HepG2 (cell line): ENCODE data around the gene RNH1. TPM values are rescaled to one million over a fixed set of nuclear protein-coding genes. Genes with fewer than 3 reads are reported as not detected.
A peak's percentile ranks its signal among the peaks of the same experiment; 100 is the strongest.
"Not testable (repeated sequence)": the region's sequence is repeated elsewhere in the genome, so short reads cannot be mapped to it uniquely, and the experiment has no call there.

ENCODE experiments used
- ATAC-seq: fragments of 200-7000 bp; cut with Tn5 transposase; 3 replicates; pipeline ENCODE4 v1.9.1; 2020; ENCODE audit warnings: mild to moderate bottlenecking, moderate library complexity
- BruUV-seq: library from RNA; stranded (reverse); fragments of 400-500 nt; replicated peaks from 2 replicates; lab custom pipeline; 2021; lab: Mats Ljungman, UMichigan
- CTCF ChIA-PET: fragments of 300-600 bp; formaldehyde crosslinking; extraction: SDS; loops from one replicate; lab custom pipeline; 2021; ENCODE audit warnings: low total read pairs, inconsistent platforms, low intra/inter-chr PET ratio; lab: Yijun Ruan, JAX
- POLR2A ChIA-PET: fragments of 350-600 bp; sonication (Branson Sonifier 250); formaldehyde crosslinking; loops from one replicate; lab custom pipeline; 2020; ENCODE audit warnings: antibody characterized with exemption, inconsistent platforms; lab: Yijun Ruan, JAX
- DNase-seq: peaks from one replicate; pipeline ENCODE4 v3.0.0-alpha.2; 2015; ENCODE audit warnings: low spot score
- FAIRE-seq: peaks from 3 replicates; lab custom pipeline; 2011; peaks lifted over from hg19 to GRCh38; lab: Jason Lieb, UNC
- H2AFZ ChIP-seq: one replicate; pipeline ENCODE4 v1.6.1; 2011; ENCODE audit warnings: low read length, inconsistent platforms
- H3K27ac ChIP-seq: fragments of 300-600 bp; 3 replicates; pipeline ENCODE4 v1.8.0; 2011; ENCODE audit warnings: mixed run types, mild to moderate bottlenecking, mixed read lengths, low read length, inconsistent platforms; ENCODE audit not compliant: insufficient read depth; ENCODE audit errors: extremely low read length
- H3K27me3 ChIP-seq, 2 experiments: fragments of 200-600 bp in 1 of 2; 2 replicates in 1 of 2; 3 replicates in 1 of 2; pipeline versions ENCODE4 v1.6.0 to v1.8.0; 2011; ENCODE audit warnings: low read length in 2 of 2, mild to moderate bottlenecking in 2 of 2, moderate library complexity in 2 of 2, inconsistent platforms in 1 of 2; ENCODE audit not compliant: insufficient read depth in 2 of 2, control insufficient read depth in 1 of 2
- H3K36me3 ChIP-seq, 2 experiments: fragments of 200-600 bp in 1 of 2; replicated peaks in 1 of 2; 2 replicates in 1 of 2; 3 replicates in 1 of 2; pipeline versions ENCODE4 v1.5.1 to v1.8.0; 2011; ENCODE audit warnings: low read length in 2 of 2, inconsistent platforms in 1 of 2; ENCODE audit not compliant: insufficient read depth in 2 of 2, control insufficient read depth in 1 of 2
- H3K4me1 ChIP-seq: 2 replicates; pipeline ENCODE4 v1.5.1; 2012; ENCODE audit warnings: low read length, inconsistent platforms; ENCODE audit not compliant: insufficient read depth
- H3K4me2 ChIP-seq: 2 replicates; pipeline ENCODE4 v1.6.0; 2011; ENCODE audit warnings: low read depth, low read length, inconsistent platforms
- H3K4me3 ChIP-seq, 3 experiments: fragments of 200-600 bp in 1 of 3; sonication (generic), shearing (Covaris generic) in 1 of 3; replicated peaks in 1 of 3; 2 replicates each; pipeline ENCODE4 v1.5.1; 2011 to 2016; ENCODE audit warnings: low read length in 3 of 3, inconsistent platforms in 2 of 3, low read depth in 2 of 3, mild to moderate bottlenecking in 2 of 3, control low read depth in 1 of 3, mixed read lengths in 1 of 3; ENCODE audit not compliant: insufficient read depth in 1 of 3
- H3K79me2 ChIP-seq: one replicate; pipeline ENCODE4 v1.6.1; 2011; ENCODE audit warnings: low read length, inconsistent platforms; ENCODE audit not compliant: insufficient read depth
- H3K9ac ChIP-seq: 2 replicates; pipeline ENCODE4 v1.6.0; 2011; ENCODE audit warnings: mild to moderate bottlenecking, low read depth, low read length, inconsistent platforms; ENCODE audit not compliant: insufficient read depth
- H3K9me3 ChIP-seq: 2 replicates; pipeline ENCODE4 v1.5.1; 2012; ENCODE audit warnings: mild to moderate bottlenecking, low read length
- H4K20me1 ChIP-seq: 2 replicates; pipeline ENCODE4 v1.6.0; 2011; ENCODE audit warnings: inconsistent platforms, mild to moderate bottlenecking, low read length, moderate library complexity; ENCODE audit not compliant: insufficient read depth
- AGO2 ChIP-seq: fragments of 200-400 bp; formaldehyde crosslinking; optimal IDR thresholded peaks from 2 replicates; pipeline ENCODE3; 2017; ENCODE audit warnings: mild to moderate bottlenecking, low read depth, low read length, moderate library complexity
- POLR2G ChIP-seq: fragments of 200-400 bp; formaldehyde crosslinking; IDR thresholded peaks from 2 replicates; pipeline ENCODE4 v1.6.1; 2018; ENCODE audit warnings: mild to moderate bottlenecking, low read depth, low read length, moderate library complexity
- ZBTB38 ChIP-seq: sonication (generic); formaldehyde crosslinking; IDR thresholded peaks from 2 replicates; pipeline ENCODE4 v1.5.1; 2020; ENCODE audit warnings: mild to moderate bottlenecking, missing genetic modification reagents
- ZC3H13 ChIP-seq: sonication (generic); formaldehyde crosslinking; IDR thresholded peaks from 2 replicates; pipeline ENCODE4 v1.8.1; 2023; ENCODE audit warnings: mild to moderate bottlenecking, missing genetic modification reagents, moderate library complexity
- ZNF687 ChIP-seq: sonication (generic); formaldehyde crosslinking; IDR thresholded peaks from 2 replicates; pipeline ENCODE4 v1.5.1; 2020; ENCODE audit warnings: mild to moderate bottlenecking, missing genetic modification reagents, moderate library complexity
- ZNF777 ChIP-seq: sonication (generic); formaldehyde crosslinking; IDR thresholded peaks from 2 replicates; pipeline ENCODE4 v1.4.0; 2020; ENCODE audit warnings: missing genetic modification reagents
- WGBS: methylation state at CpG from one replicate; pipeline ENCODE4 v1.1.6; 2017; ENCODE audit warnings: low lambda C conversion rate; 5-methylcytosine and 5-hydroxymethylcytosine counted together
- in situ Hi-C: cut with HindIII; loops from 2 replicates; pipeline ENCODE4 v1.10.0; 2017; ENCODE audit warnings: low pct_unique_long_range_greater_than_20kb; ENCODE audit not compliant: extremely low pct_ligation_motif_present
- intact Hi-C: fragments of 100-400 bp; cut with micrococcal nuclease; formaldehyde crosslinking; loops from one replicate; pipeline ENCODE4 v1.10.0; 2022; ENCODE audit not compliant: unreplicated experiment
- polyA plus RNA-seq, 8 experiments: library from polyadenylated mRNA; depleted of rRNA in 3 of 8; stranded (reverse) in 7 of 8; unstranded in 1 of 8; fragments of >200 nt; fragmentation: Illumina TruSeq in 4 of 8; extraction: Trizol in 4 of 8; gene quantifications; 2 replicates each; pipeline versions ENCODE4 v1.2.1 to v1.2.3, GENCODE V29; 2011 to 2016; ENCODE audit warnings: low read depth in 4 of 8, missing spikeins in 1 of 8, mixed read lengths in 1 of 8; ENCODE audit not compliant: insufficient read depth in 1 of 8
- total RNA-seq, 5 experiments: library from RNA; depleted of rRNA; stranded (reverse); fragments of >200 nt; fragmentation: Illumina TruSeq; extraction: Trizol; gene quantifications; 2 replicates each; pipeline ENCODE4 v1.2.3, GENCODE V29; 2016; ENCODE audit warnings: low read depth in 1 of 5
- TF ChIP-seq, protein P1 (sequence below): sonication (generic); formaldehyde crosslinking; IDR thresholded peaks from 2 replicates; pipeline ENCODE4 v1.5.0; 2020; ENCODE audit warnings: mild to moderate bottlenecking, missing genetic modification reagents

RNH1 gene
- total and polyA plus RNA-seq, 2 of the 13 experiments (the other 11 are each of a cell fraction or from before 2014, with no cell fraction given), result 36.0 to 74.1 TPM

DNA sequence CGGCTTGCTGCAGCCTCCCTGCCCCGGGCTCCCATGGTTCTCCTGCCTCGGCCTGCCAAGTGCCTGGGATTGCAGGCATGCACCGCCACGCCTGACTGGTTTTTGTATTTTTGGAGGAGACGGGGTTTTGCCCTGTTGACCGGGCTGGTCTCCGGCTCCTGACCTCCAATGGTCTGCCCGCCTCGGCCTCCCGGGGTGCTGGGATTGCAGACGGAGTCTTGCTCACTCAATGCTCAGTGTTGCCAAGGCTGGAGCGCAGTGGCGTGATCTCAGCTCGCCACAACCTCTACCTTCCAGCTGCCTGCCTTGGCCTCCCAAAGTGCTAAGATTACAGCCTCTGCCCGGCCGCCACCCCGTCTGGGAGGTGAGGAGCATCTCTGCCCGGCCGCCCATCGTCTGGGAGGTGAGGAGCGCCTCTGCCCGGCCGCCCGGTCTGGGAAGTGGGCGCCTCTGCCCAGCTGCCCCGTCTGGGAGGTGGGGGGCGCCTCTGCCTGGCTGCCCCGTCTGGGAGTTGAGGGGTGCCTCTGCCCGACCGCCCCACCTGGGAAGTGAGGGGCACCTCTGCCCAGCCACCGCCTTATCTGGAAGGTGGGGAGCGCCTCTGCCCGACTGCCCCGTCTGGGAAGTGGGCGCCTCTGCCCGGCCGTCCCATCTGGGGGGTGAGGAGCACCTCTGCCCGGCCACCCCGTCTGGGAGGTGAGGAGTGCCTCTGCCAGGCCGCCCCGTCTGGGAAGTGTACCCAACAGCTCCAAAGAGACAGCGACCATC, 10.1 kb upstream of the RNH1 start:
- H3K9ac ChIP-seq, H3K27ac ChIP-seq, ATAC-seq, in situ Hi-C loops, DNase-seq, BruUV-seq, H3K9me3 ChIP-seq, H3K27me3 ChIP-seq, intact Hi-C loops, FAIRE-seq, H3K79me2 ChIP-seq, H3K36me3 ChIP-seq, H3K4me2 ChIP-seq, H2AFZ ChIP-seq, H4K20me1 ChIP-seq, H3K4me3 ChIP-seq: not testable (repeated sequence)
- peaks cover 27% of the 10 kb centered on the region for H3K4me1 ChIP-seq
- WGBS, result 91% methylated on average over 29 of the region's 43 CpGs
- TF ChIP-seq ZNF687, result peak; percentile 30; the same call in 1 of the 2 replicates
- TF ChIP-seq, protein P1, sequence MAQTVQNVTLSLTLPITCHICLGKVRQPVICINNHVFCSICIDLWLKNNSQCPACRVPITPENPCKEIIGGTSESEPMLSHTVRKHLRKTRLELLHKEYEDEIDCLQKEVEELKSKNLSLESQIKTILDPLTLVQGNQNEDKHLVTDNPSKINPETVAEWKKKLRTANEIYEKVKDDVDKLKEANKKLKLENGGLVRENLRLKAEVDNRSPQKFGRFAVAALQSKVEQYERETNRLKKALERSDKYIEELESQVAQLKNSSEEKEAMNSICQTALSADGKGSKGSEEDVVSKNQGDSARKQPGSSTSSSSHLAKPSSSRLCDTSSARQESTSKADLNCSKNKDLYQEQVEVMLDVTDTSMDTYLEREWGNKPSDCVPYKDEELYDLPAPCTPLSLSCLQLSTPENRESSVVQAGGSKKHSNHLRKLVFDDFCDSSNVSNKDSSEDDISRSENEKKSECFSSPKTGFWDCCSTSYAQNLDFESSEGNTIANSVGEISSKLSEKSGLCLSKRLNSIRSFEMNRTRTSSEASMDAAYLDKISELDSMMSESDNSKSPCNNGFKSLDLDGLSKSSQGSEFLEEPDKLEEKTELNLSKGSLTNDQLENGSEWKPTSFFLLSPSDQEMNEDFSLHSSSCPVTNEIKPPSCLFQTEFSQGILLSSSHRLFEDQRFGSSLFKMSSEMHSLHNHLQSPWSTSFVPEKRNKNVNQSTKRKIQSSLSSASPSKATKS, result 0 out of 2 replicates have a peak, but pooled peaks have one; percentile 17
- 0 out of 2 replicates have a peak, but pooled peaks have one; percentile 24 for TF ChIP-seq ZC3H13 (CRISPR knock-in tag)
- TF ChIP-seq POLR2G, result 0 out of 2 replicates have a peak, but pooled peaks have one; percentile 22
- peak; percentile 63 for TF ChIP-seq ZNF777 (CRISPR knock-in tag)
- peak; percentile 37 for TF ChIP-seq AGO2
- TF ChIP-seq ZBTB38 (CRISPR knock-in tag), result 0 out of 2 replicates have a peak, but pooled peaks have one; percentile 22
- ChIA-PET CTCF (interaction anchor here (1.6 to 2.0 kb wide), 2 partner anchors 47 to 68 kb away, joined by 5 to 20 read pairs; partner anchors contain the start of gene PTDSS2), POLR2A (interaction anchor here (1.5 to 1.6 kb wide), 2 partner anchors 11 to 69 kb away, joined by 4 to 7 read pairs; no protein-coding TSS in a partner anchor)
